C4-2B (cell line): ENCODE measurements around the gene TMEM135.

Source experiments
- H3K27ac ChIP-seq: fragments of 450-650 bp; 2 replicates; pipeline ENCODE4 v1.5.1; 2017
- CTCF ChIP-seq: fragments of 450-650 bp; conservative IDR thresholded peaks from 2 replicates; pipeline ENCODE4 v1.5.1; 2017; ENCODE audit warnings: mild to moderate bottlenecking
- ZFX ChIP-seq: fragments of 450-650 bp; IDR thresholded peaks from 2 replicates; pipeline ENCODE4 v1.6.1; 2017

Gene TMEM135

GRCh38 chr11:87323899-87324298 lies 286.2 kb downstream of the TMEM135 start:
- TF ChIP-seq CTCF (no peak), ZFX (no peak)
- H3K27ac ChIP-seq = no peak overlapping the region

- no peak overlapping the region for H3K27ac ChIP-seq
- TF ChIP-seq CTCF (no peak), ZFX (no peak)
Observed at GRCh38 chr11:87324817-87325489, 287.2 kb downstream of the TMEM135 start.

- no peak for TF ChIP-seq CTCF
- TF ChIP-seq ZFX = no peak
- no peak overlapping the region for H3K27ac ChIP-seq
Observed at GRCh38 chr11:87325490-87325872, 287.7 kb downstream of the TMEM135 start.

- TF ChIP-seq CTCF = no peak
- TF ChIP-seq ZFX = no peak
Observed at GRCh38 chr11:87326594-87326993, 288.9 kb downstream of the TMEM135 start.

GRCh38 chr11:87329172-87329571 lies 291.4 kb downstream of the TMEM135 start:
- TF ChIP-seq ZFX (no peak), CTCF (no peak)
- H3K27ac ChIP-seq = no peak overlapping the region

More at GRCh38 chr11:87326594-87326993, 288.9 kb downstream of the TMEM135 start:
- H3K27ac ChIP-seq = no peak overlapping the region

GRCh38 chr11:87330187-87330601 lies 292.5 kb downstream of the TMEM135 start:
- no peak overlapping the region for H3K27ac ChIP-seq
- no peak for TF ChIP-seq CTCF

GRCh38 chr11:87331273-87331672 lies 293.5 kb downstream of the TMEM135 start:
- no peak overlapping the region for H3K27ac ChIP-seq
- no peak for TF ChIP-seq ZFX
- no peak for TF ChIP-seq CTCF
